ENCODE measurements around the gene PCNX2. TPM values are rescaled to one million over a fixed set of nuclear protein-coding genes. Genes with fewer than 3 reads are reported as not detected.

PCNX2 gene
- total and polyA plus RNA-seq, 10 of the 15 experiments (the other 5 are each of a cell fraction or from before 2014, with no cell fraction given): 2.1 to 16.4 (median 8.1) TPM

GRCh38 chr1:232965124-232965911 lies 330.2 kb downstream of the PCNX2 start:
- Histone ChIP-seq H4K20me1 (ENCODE audit: control insufficient read depth, insufficient read depth) (no peaks in the 10 kb centered on the region), H3K27ac (ENCODE audit: control insufficient read depth, insufficient read depth) (no peak overlapping the region), H3K4me3 (no peak overlapping the region), H2AFZ (ENCODE audit: control insufficient read depth, low read depth, low read length) (no peak overlapping the region), H3K9ac (ENCODE audit: control insufficient read depth, insufficient read depth, low read length) (no peak overlapping the region), H3K36me3 (ENCODE audit: control insufficient read depth in 2 of 2, insufficient read depth in 2 of 2, low read length in 1 of 2) (peaks cover 2% of the 10 kb centered on the region in 2 experiments; a peak in 3 of 4 replicates), H3K4me2 (ENCODE audit: control insufficient read depth, insufficient read depth) (no peak overlapping the region), H3K9me3 (replicated peaks; ENCODE audit: control insufficient read depth, insufficient read depth, low read length) (no peaks in the 10 kb centered on the region), H3K4me1 (ENCODE audit: control insufficient read depth, insufficient read depth, low read length) (no peaks in the 10 kb centered on the region), H3K27me3 (replicated peaks in 1 of 2; ENCODE audit: control insufficient read depth in 2 of 2, insufficient read depth in 2 of 2, low read length in 1 of 2) (no peaks in the 10 kb centered on the region), H3K79me2 (ENCODE audit: control insufficient read depth, insufficient read depth, low read length) (no peaks in the 10 kb centered on the region)
- FAIRE-seq (no peak), DNase-seq (ENCODE audit: low read depth, low spot score) (no peak), ATAC-seq (peak; percentile 88)
- intact Hi-C loops (cut with micrococcal nuclease; ENCODE audit: unreplicated experiment): no loop called here
- 19% methylated on average over 10 of the region's 10 CpGs for WGBS (ENCODE audit: insufficient coverage, insufficient replicate concordance, low lambda C conversion rate, missing lambda C conversion rate)
- no TSS peak for BruUV-seq (replicated peaks)
- SMC1A ChIA-PET (ENCODE audit: uncharacterized antibody, unreplicated experiment): interaction anchor here (1.2 to 1.6 kb wide), 4 partner anchors 10 to 162 kb away, joined by 3 to 5 read pairs (median 4); no protein-coding TSS in a partner anchor
- RAD21 ChIA-PET (ENCODE audit: unreplicated experiment): interaction anchor here (1.5 kb wide), 1 partner anchor 12 kb away, joined by 3 read pairs; no protein-coding TSS in a partner anchor
- in situ Hi-C loops (cut with MboI): no loop called here
- CTCF ChIA-PET: interaction anchor here (0.6 to 3.0 kb wide), 4 partner anchors 10 to 15 kb away, joined by 3 to 20 read pairs (median 4); partner anchors contain the start of gene NTPCR
- POLR2A ChIA-PET: no interaction called here
- TF ChIP-seq NR2C1 (IDR thresholded peaks at IDR 0.05): no peak
- no peak for TF ChIP-seq RFX5 (IDR thresholded peaks at IDR 0.05; ENCODE audit: low read depth, low read length)
- TF ChIP-seq BCL3 (IDR thresholded peaks at IDR 0.05; ENCODE audit: borderline replicate concordance, insufficient read depth, low read depth, low read length, poor library complexity, severe bottlenecking): no peak
- TF ChIP-seq ZNF217 (IDR thresholded peaks at IDR 0.05): no peak
- no peak for TF ChIP-seq GABPA (IDR thresholded peaks at IDR 0.05; ENCODE audit: low read depth)
- TF ChIP-seq SREBF2 (IDR thresholded peaks at IDR 0.05; ENCODE audit: low read length): no peak
- TF ChIP-seq TCF7 (IDR thresholded peaks at IDR 0.05; ENCODE audit: borderline replicate concordance): peak; percentile 63; the same call in 1 of the 2 replicates
- no peak for TF ChIP-seq NR2C2 (IDR thresholded peaks at IDR 0.05; ENCODE audit: borderline replicate concordance, control insufficient read depth, insufficient read length, low read depth)
- no peak for TF ChIP-seq ELK1 (IDR thresholded peaks at IDR 0.05; ENCODE audit: low read depth, low read length)
- TF ChIP-seq E2F8 (IDR thresholded peaks at IDR 0.05; ENCODE audit: low read depth, partially characterized antibody): no peak
- no peak for TF ChIP-seq MEF2B (IDR thresholded peaks at IDR 0.05; ENCODE audit: partially characterized antibody, poor library complexity, severe bottlenecking)
- no peak for TF ChIP-seq TCF12 (IDR thresholded peaks at IDR 0.05; ENCODE audit: low read depth, low read length)
- peak; percentile 55; the same call in 1 of the 2 replicates for TF ChIP-seq IKZF1 (conservative IDR thresholded peaks at IDR 0.05)
- peak; percentile 70 to 75 for TF ChIP-seq BHLHE40 (IDR thresholded peaks at IDR 0.05; ENCODE audit: borderline replicate concordance in 1 of 2, low read depth in 2 of 2, low read length in 1 of 2)
- no peak for TF ChIP-seq SUZ12 (IDR thresholded peaks at IDR 0.05; ENCODE audit: unreplicated experiment)
- TF ChIP-seq IRF3 (IDR thresholded peaks at IDR 0.05): no peak
- TF ChIP-seq SMAD1 (IDR thresholded peaks at IDR 0.05; ENCODE audit: low read depth, partially characterized antibody): no peak

Measured in GM12878 (cell line).